GM19455 (cell line): ENCODE results near the gene SRPK2.
"Not testable (repeated sequence)": the region's sequence is repeated elsewhere in the genome, so short reads cannot be mapped to it uniquely, and the experiment has no call there.

Experiments used
- ATAC-seq: cut with Tn5 transposase; IDR thresholded peaks from one replicate; pipeline ENCODE4 v1.9.1; 2021; ENCODE audit not compliant: unreplicated experiment

Gene SRPK2

GRCh38 chr7:105305633-105306032 is 83.1 kb downstream of the SRPK2 start:
- ATAC-seq, result no peak

DNA sequence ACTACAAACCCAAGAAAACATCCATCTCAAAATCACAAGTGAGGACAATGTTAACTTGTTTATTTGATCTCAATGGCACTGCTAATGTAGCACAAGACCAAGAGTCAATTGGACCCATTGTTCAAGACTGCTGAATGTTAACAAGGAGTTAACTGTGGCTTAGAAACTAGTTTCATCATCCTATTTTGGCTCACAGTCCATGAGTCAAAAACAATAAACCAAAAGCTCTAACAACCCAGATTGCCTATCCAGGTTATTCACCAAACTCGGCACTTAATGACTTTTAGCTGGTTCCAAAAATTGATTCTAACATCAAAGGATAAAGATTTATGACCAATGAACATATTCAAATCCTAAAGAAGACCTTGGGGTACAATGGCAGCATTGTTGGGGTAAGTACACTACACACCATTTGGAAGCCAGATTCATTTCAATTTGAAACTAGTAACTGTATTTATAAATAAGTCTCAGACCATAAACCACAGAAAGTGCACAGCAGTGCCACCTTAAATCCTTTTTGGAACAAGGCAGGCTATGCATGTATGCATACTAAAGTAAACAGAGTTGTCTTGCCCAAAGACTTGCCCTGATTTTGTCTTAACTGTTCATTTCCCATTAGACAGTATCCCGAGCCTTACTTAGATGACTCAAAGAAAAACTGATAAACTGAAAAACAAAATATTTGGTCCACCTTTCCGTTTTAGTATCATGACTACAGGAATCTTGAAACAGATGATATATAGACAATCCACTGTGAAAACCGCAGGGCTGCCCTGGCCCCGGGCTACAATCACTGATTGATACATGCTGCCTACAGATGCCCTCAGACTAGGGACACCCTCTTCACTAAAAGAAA is 84.5 kb downstream of the SRPK2 start:
- peak; percentile 64 for ATAC-seq

DNA sequence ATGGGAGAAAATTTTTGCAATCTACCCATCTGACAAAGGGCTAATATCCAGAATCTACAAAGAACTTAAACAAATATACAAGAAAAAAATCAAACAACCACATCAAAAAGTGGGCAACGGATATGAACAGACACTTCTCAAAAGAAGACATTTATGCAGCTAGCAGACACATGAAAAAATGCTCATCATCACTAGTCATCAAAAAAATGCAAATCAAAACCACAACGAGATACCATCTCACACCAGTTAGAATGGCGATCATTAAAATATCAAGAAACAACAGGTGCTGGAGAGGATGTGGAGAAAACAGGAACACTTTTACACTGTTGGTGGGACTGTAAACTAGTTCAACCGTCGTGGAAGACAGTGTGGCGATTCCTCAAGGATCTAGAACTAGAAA is 88.1 kb downstream of the SRPK2 start:
- ATAC-seq, result not testable (repeated sequence)

- peak; percentile 89 for ATAC-seq
These were observed 90.3 kb downstream of the SRPK2 start for GRCh38 chr7:105298439-105298894.

GRCh38 chr7:105297985-105298384 is 90.7 kb downstream of the SRPK2 start:
- peak; percentile 30 for ATAC-seq

DNA sequence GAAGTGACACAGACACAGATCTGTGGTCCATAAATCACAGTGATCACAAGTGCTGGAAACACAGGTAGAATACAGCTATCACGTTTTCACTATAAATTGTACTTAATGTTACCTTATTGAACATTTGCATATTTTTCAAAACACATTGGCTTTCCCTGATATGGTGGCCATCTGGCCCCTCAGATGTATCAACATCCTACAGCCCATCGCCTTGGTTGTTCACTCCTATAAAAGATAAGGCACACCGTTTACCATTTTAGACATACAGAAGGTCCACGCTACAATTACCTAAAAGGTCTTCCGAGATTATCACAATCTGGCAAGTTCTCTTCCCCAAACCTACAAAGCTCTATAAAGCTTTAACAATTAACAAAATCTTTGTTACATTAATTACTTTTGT is 91.4 kb downstream of the SRPK2 start:
- no peak for ATAC-seq

GRCh38 chr7:105296491-105296890 is 92.2 kb downstream of the SRPK2 start:
- no peak for ATAC-seq

- no peak for ATAC-seq
These were observed 92.9 kb downstream of the SRPK2 start for GRCh38 chr7:105295596-105296352.

- ATAC-seq, result not testable (repeated sequence)
These were observed 94.2 kb downstream of the SRPK2 start for GRCh38 chr7:105294482-105294881.

- ATAC-seq, result no peak
These were observed 99.0 kb downstream of the SRPK2 start for GRCh38 chr7:105289704-105290103.

GRCh38 chr7:105286441-105286840 is 102.3 kb downstream of the SRPK2 start:
- no peak for ATAC-seq

GRCh38 chr7:105285118-105285874 is 103.4 kb downstream of the SRPK2 start:
- no peak for ATAC-seq

GRCh38 chr7:105284014-105284413 is 104.7 kb downstream of the SRPK2 start:
- ATAC-seq, result no peak

DNA sequence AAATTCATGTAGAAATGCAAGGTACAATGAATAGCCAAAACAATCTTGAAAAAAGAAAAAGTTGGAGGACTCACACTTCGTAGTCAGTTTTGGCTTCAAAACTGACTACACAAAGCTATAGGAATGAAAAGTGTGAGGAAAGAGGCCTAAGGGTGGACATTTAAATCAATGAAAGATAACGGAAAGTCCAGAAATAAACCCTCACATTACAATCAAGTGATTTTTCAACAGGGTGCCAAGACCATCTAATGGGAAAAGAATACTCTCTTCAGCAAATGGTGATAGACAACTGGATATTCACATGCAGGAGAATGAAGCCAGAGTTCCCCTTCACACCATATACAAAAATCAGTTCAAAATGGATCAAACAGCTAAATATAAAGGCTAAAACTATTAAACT is 106.8 kb downstream of the SRPK2 start:
- no peak for ATAC-seq

DNA sequence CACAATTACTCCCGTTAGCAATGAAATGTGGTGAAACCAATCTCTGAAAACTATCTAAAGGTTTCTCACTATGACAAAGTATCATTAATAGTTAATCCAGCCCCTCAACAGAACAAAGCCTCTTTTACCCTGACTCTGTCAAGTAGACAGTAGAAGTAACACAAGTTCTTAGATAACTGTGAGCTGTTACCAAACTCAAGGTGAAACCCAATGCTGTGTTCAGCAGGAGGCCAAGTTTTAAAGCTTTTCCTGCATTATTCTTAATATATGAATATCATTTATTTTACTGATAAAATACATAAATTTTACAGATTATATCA is 109.1 kb downstream of the SRPK2 start:
- ATAC-seq, result peak; percentile 73

GRCh38 chr7:105278973-105279687 is 109.6 kb downstream of the SRPK2 start:
- ATAC-seq, result peak; percentile 44

- ATAC-seq, result no peak
These were observed 110.2 kb downstream of the SRPK2 start for GRCh38 chr7:105278565-105278964.

- ATAC-seq, result no peak
These were observed 111.4 kb downstream of the SRPK2 start for GRCh38 chr7:105277341-105277740.

DNA sequence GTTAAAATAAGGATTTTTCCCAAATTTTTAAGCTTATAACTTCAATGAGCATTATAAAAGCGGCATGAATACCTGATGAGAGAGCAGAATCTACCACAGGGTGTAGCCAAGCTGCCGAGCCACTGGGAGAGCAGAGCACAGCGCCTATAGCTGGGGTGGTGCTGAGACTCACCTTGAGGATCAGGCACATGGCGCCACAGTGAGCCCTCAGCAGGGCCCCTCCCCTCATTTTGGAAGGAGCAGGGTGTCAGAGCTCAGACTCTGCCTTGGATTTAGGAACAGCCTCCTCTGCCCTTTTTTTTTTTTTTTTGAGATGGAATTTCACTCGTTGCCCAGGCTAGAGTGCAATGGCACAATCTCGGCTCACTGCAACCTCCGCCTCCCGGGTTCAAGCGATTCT is 118.6 kb downstream of the SRPK2 start:
- no peak for ATAC-seq

GRCh38 chr7:105269397-105269796 is 119.3 kb downstream of the SRPK2 start:
- ATAC-seq, result peak; percentile 32
